ENCODE measurements around the gene C20orf144.
"Not testable (repeated sequence)": the region's sequence is repeated elsewhere in the genome, so short reads cannot be mapped to it uniquely, and the experiment has no call there.

Gene C20orf144

DNA sequence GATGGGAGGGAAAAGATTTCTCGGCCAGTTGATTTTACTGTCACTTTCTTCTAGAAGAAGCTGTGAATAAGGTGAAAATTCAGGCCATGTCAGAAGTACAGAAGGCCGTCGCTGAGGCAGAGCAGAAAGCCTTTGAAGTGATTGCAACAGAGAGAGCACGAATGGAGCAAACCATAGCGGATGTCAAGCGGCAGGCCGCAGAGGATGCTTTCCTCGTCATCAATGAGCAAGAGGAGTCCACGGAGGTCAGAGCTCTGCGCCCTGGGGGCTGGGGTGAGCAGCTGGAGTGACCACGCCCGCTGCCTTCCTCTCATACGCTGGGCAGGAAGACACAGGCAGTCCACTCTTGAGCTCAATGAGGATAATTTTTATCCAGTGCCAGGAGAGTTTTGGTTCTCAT is 21.8 kb upstream of the C20orf144 start:
- Histone ChIP-seq H3K27me3 (ENCODE audit: control insufficient read depth, insufficient read depth, low read length) (no peaks in the 10 kb centered on the region), H3K4me1 (ENCODE audit: control insufficient read depth, insufficient read depth, low read length) (no peaks in the 10 kb centered on the region), H3K9ac (ENCODE audit: low read length) (no peak overlapping the region), H3K36me3 (ENCODE audit: control insufficient read depth, insufficient read depth, low read length) (peaks cover 30% of the 10 kb centered on the region), H3K4me3 (ENCODE audit: low read length) (no peak overlapping the region), H3K27ac (ENCODE audit: low read depth, low read length) (no peak overlapping the region)

DNA sequence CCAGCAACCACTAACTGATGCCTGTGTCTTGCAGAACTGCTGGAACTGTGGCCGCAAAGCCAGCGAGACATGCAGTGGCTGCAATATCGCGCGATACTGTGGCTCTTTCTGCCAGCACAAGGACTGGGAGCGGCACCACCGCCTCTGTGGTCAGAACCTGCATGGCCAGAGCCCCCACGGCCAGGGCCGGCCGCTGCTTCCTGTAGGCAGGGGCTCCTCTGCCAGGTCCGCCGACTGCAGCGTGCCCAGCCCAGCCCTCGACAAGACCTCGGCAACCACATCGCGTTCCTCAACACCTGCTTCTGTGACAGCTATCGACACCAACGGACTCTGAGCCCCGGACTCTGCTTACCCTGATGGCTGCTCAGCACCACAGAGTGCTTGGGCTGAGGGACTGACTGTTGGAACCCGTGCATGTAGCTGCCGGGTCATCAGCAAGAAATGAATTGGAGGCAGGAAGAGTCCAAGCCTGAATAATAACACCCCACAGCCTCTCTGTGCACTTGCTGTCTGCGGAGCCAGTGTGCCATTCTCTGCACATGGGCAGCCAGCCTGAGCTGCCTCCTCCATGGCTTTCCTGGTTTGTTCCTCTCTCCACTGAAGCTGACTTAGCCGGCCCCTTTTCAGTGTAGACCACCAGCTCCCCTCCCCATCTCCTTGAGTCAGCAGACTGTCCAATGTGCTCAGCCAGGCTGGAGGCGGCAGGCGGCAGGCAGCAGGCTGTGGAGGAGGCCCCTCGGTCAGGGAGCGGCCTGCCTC is 17.6 kb upstream of the C20orf144 start:
- H3K27me3 ChIP-seq (ENCODE audit: control insufficient read depth, insufficient read depth, low read length) = no peaks in the 10 kb centered on the region
- no peak overlapping the region for H3K27ac ChIP-seq (ENCODE audit: low read depth, low read length)
- H3K4me3 ChIP-seq (ENCODE audit: low read length) = no peak overlapping the region
- peaks cover 14% of the 10 kb centered on the region for H3K36me3 ChIP-seq (ENCODE audit: control insufficient read depth, insufficient read depth, low read length)
- H3K9ac ChIP-seq (ENCODE audit: low read length) = no peak overlapping the region
- H3K4me1 ChIP-seq (ENCODE audit: control insufficient read depth, insufficient read depth, low read length) = peaks cover 12% of the 10 kb centered on the region

DNA sequence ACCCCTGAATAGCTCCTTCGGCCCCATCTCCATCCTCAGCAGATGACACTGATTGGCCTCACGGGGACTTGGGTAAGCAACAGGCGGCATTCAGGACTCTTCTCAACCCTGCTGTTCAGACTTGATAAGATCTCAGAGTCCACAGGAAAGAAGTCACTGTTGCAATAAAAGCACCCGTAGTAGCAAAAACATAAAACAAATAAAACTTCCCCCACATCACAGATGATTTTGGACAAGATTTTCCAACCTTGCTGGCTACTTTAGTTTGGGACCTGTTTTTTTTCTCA is 17.1 kb upstream of the C20orf144 start:
- Histone ChIP-seq H3K4me1 (ENCODE audit: control insufficient read depth, insufficient read depth, low read length) (peaks cover 13% of the 10 kb centered on the region), H3K4me3 (ENCODE audit: low read length) (no peak overlapping the region), H3K9ac (ENCODE audit: low read length) (no peak overlapping the region), H3K27ac (ENCODE audit: low read depth, low read length) (no peak overlapping the region), H3K36me3 (ENCODE audit: control insufficient read depth, insufficient read depth, low read length) (peaks cover 11% of the 10 kb centered on the region), H3K27me3 (ENCODE audit: control insufficient read depth, insufficient read depth, low read length) (no peaks in the 10 kb centered on the region)

DNA sequence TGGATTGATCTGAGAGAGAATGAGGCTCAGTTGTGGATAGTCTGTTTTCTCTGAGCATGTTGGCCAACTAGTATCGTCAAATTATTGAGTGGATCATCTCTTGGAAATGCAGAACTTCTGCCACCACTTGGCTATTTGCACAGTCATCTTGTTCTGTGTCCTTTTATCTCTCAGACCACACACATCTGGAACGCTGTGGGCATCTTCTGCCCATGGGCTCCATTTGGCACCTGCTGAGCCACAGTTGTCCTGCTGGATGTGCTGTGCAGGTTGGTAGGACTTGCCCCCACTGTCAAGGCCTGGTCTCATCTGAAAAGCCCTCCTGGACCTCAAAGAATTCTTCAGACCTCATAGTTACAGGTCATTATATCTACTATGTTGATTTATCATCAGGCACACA is 16.7 kb upstream of the C20orf144 start:
- H3K4me3 ChIP-seq (ENCODE audit: low read length) = no peak overlapping the region
- peaks cover 13% of the 10 kb centered on the region for H3K4me1 ChIP-seq (ENCODE audit: control insufficient read depth, insufficient read depth, low read length)
- peaks cover 10% of the 10 kb centered on the region for H3K36me3 ChIP-seq (ENCODE audit: control insufficient read depth, insufficient read depth, low read length)
- no peak overlapping the region for H3K9ac ChIP-seq (ENCODE audit: low read length)
- no peaks in the 10 kb centered on the region for H3K27me3 ChIP-seq (ENCODE audit: control insufficient read depth, insufficient read depth, low read length)
- no peak overlapping the region for H3K27ac ChIP-seq (ENCODE audit: low read depth, low read length)

DNA sequence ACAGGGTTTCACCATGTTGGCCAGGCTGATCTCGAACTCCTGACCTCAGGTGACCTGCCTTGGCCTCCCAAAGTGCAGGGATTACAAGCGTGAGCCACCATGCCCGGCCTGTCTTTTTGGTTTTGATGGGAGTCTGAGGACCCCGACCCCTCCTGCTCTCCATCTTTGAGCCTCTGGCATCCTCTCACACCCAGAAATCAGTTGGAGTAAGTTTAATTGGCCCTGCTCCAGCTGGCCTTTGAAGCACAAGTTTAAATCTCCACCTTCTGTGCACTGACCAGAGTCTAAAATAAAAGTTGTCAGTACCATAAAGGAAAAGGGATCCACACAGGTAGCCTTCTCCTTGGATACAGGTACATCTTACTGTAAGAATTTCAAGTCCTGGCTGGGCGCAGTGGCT is 15.9 kb upstream of the C20orf144 start:
- H3K4me3 ChIP-seq (ENCODE audit: low read length) = no peak overlapping the region
- H3K27ac ChIP-seq (ENCODE audit: low read depth, low read length) = no peak overlapping the region
- H3K4me1 ChIP-seq (ENCODE audit: control insufficient read depth, insufficient read depth, low read length) = peaks cover 13% of the 10 kb centered on the region
- H3K36me3 ChIP-seq (ENCODE audit: control insufficient read depth, insufficient read depth, low read length) = peaks cover 10% of the 10 kb centered on the region
- H3K9ac ChIP-seq (ENCODE audit: low read length) = no peak overlapping the region
- H3K27me3 ChIP-seq (ENCODE audit: control insufficient read depth, insufficient read depth, low read length) = no peaks in the 10 kb centered on the region

DNA sequence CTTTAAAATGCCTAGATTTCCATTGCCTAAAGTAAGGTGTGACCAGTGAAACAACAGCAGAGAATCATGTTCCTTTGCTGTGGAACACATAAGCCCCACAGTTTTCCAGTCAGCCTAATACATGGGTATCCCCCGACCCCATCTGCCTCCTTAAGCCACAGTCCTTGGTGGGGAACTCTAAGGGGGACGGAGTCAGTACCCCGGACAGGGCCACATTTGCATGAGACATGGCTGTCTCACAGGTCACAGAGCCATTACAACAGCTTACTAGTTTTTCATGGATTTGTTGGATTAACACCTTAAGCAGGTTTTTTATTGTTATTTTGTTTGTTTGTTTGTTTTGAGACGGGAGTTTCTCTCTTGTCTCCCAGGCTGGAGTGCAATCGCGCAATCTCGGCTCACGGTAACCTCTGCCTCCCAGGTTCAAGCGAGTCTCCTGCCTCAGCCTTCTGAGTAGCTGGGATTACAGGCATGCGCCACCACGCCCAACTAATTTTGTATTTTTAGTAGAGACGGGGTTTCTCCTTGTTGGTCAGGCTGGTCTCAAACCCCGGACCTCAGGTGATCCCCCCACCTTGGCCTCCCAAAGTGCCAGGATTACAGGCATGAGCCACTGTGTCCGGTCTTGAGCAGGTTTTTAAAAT is 15.0 kb upstream of the C20orf144 start:
- not testable (repeated sequence) for H3K9ac ChIP-seq (ENCODE audit: low read length); H3K36me3 ChIP-seq (ENCODE audit: control insufficient read depth, insufficient read depth, low read length); H3K27ac ChIP-seq (ENCODE audit: low read depth, low read length); H3K4me3 ChIP-seq (ENCODE audit: low read length); H3K27me3 ChIP-seq (ENCODE audit: control insufficient read depth, insufficient read depth, low read length)
- peaks cover 13% of the 10 kb centered on the region for H3K4me1 ChIP-seq (ENCODE audit: control insufficient read depth, insufficient read depth, low read length)

DNA sequence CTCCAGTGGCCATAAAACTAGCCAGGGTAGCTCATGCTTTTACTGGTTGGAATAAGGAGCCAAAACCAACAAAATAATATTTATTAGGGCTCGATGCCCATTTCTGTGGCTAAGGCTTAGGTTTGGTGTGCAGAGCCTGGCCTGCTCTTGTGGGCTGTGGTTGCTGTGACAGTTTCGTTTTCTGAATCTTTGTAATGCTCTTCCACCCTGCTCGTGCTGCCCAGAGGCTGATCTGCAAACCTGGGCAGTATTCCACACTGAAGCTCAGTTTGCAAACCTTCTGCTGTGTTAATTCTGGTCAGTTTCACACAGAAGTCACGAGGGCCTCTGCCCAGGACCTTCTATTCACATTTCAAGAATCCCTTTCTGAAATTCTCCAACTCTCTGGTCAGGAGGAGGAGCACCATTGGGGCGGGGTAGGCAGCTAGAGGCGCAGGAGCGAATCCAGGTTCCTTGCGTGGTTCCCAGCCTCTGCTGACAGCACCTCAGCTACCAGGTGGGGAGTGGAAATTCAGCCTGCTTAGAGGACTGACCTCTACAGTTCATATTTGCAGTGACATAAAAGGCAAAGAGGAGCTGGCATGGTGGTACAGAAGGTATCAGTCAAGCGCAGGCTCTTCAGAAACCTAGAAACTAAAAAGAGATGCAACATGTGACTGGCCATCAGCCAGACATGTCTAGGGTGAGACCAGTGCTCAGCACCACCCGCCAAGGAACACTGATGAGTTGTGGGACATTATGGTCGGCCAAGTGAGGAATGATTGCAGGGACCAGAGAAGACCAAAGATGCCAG is 14.3 kb upstream of the C20orf144 start:
- H3K36me3 ChIP-seq (ENCODE audit: control insufficient read depth, insufficient read depth, low read length) = peaks cover 8% of the 10 kb centered on the region
- H3K9ac ChIP-seq (ENCODE audit: low read length) = no peak overlapping the region
- H3K27me3 ChIP-seq (ENCODE audit: control insufficient read depth, insufficient read depth, low read length) = no peaks in the 10 kb centered on the region
- H3K4me1 ChIP-seq (ENCODE audit: control insufficient read depth, insufficient read depth, low read length) = peaks cover 13% of the 10 kb centered on the region
- H3K27ac ChIP-seq (ENCODE audit: low read depth, low read length) = peak overlapping the region; percentile 20
- H3K4me3 ChIP-seq (ENCODE audit: low read length) = no peak overlapping the region

DNA sequence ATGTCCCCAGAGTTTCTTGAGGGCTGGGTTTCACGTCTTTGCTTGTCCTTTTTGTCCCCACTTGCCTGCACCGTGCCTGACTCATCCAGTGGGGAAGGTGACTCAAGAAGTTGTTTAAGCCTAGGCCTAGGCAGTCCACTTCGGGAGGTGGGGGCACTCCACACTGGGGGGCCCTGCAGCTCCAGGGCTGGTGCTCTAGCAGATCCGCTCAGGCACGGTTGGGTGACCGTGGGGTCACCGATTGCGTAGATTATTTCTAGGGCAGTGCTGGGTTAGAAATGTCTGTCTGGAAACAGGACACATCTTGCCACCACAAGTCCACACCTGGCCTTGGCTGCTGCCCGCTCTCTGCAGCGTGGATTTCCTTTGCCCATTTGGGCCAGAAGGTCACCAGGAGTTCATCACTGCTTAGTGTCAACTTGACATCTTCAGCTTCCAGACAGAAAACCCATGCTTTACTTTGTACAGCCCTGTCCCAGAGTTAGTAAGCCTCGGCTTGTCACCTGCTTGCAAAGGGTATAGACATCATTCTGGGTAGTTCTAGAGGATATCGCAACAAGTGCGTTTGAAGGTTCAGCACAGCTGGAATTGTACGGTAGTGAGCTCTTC is 13.6 kb upstream of the C20orf144 start:
- H3K4me1 ChIP-seq (ENCODE audit: control insufficient read depth, insufficient read depth, low read length) = peaks cover 18% of the 10 kb centered on the region
- H3K4me3 ChIP-seq (ENCODE audit: low read length) = no peak overlapping the region
- H3K36me3 ChIP-seq (ENCODE audit: control insufficient read depth, insufficient read depth, low read length) = peaks cover 8% of the 10 kb centered on the region
- H3K27ac ChIP-seq (ENCODE audit: low read depth, low read length) = no peak overlapping the region
- H3K27me3 ChIP-seq (ENCODE audit: control insufficient read depth, insufficient read depth, low read length) = no peaks in the 10 kb centered on the region
- no peak overlapping the region for H3K9ac ChIP-seq (ENCODE audit: low read length)

DNA sequence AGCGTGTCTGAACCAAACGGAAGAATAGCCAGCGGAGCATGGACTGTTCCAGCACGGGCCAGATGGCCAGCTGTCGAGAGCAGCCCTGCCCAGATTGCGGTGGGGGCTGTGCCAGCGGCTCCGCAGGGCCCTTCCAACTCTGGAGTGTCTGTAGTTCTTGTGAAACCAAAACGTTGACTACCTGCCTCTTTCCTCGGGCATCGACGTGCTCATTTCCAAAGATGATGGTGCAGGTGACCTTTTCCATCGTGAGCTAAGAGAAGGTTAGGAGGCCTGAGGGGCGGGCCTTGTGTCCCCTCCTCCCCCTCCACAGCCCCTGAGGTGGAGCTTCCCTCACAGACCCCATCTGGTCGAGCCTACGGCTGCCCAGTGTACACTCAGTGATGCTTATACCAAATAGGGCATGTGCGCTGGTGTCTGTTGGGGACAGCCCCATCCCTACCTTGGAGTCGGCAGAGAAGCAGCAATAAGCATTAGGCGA is 12.9 kb upstream of the C20orf144 start:
- peaks cover 6% of the 10 kb centered on the region for H3K36me3 ChIP-seq (ENCODE audit: control insufficient read depth, insufficient read depth, low read length)
- no peak overlapping the region for H3K4me3 ChIP-seq (ENCODE audit: low read length)
- no peaks in the 10 kb centered on the region for H3K27me3 ChIP-seq (ENCODE audit: control insufficient read depth, insufficient read depth, low read length)
- H3K4me1 ChIP-seq (ENCODE audit: control insufficient read depth, insufficient read depth, low read length) = peaks cover 21% of the 10 kb centered on the region
- no peak overlapping the region for H3K27ac ChIP-seq (ENCODE audit: low read depth, low read length)
- H3K9ac ChIP-seq (ENCODE audit: low read length) = no peak overlapping the region

DNA sequence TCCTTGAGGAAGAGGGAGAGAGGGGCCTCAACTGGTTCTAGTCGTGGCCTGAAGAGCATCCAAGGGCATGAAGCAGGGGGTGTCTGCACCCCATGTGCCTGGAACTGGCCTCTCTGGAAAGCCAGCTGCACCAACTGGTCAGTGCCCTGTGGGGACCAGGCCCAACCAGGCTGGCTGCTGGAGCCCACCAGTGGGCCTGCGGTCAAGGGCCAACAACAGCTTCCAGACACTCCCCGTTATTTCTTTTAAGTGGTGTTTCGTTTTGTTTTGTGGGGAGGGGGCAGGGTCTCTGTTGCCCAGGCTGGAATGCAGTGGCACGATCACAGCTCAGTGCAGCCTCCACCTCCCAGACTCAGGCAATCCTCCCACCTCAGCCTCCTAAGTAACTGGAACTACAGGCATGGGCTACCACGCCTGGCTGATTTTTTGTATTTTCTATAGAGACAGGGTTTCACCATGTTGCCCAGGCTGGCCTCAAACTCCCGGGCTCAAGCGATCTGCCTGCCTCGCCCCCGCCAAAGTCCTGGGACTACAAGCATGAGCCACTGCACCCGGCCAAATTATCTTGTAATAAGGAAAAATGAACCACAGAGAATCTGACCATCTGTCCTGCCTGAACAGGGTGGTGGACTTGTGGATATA is 11.9 kb upstream of the C20orf144 start:
- H3K4me3 ChIP-seq (ENCODE audit: low read length) = no peak overlapping the region
- peaks cover 21% of the 10 kb centered on the region for H3K4me1 ChIP-seq (ENCODE audit: control insufficient read depth, insufficient read depth, low read length)
- no peaks in the 10 kb centered on the region for H3K36me3 ChIP-seq (ENCODE audit: control insufficient read depth, insufficient read depth, low read length)
- no peaks in the 10 kb centered on the region for H3K27me3 ChIP-seq (ENCODE audit: control insufficient read depth, insufficient read depth, low read length)
- no peak overlapping the region for H3K27ac ChIP-seq (ENCODE audit: low read depth, low read length)
- no peak overlapping the region for H3K9ac ChIP-seq (ENCODE audit: low read length)

DNA sequence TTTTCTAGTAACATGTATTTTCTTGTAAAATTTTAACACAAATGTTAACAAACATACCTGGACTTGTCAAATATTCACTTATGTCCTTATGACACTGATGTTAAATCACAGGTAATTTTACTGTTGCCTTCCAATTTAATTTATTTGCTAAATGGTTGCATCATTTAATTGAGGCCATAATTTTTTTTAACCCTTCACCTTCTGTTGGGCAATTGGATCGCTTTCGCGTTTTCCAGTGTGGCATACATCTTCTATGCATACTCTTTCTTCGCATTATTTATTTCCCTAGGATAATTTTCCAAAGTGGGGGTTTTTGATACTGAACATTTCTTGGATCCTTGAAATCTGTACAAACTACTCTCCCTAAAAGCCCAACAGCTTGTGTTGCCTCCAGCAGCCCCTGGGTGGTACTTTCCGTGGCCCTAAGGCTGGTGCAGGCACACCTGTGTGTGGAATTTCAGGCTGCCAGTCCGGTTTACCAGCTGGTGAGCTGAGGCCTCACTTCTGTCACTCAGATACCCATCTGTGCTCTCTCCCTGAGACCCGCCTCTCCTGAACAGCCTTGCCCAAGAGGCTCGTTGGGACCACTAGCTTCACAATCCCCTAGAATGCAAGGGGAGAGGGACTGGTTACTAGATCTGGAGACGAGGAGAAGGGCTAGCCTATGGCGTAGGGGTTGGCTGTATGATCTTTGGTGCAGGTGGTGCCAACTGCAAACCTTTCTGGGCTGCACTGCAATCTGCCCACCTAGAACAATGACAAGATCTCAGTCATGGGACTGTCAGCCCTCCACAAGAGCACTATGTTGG is 11.2 kb upstream of the C20orf144 start:
- Histone ChIP-seq H3K4me3 (ENCODE audit: low read length) (no peak overlapping the region), H3K27me3 (ENCODE audit: control insufficient read depth, insufficient read depth, low read length) (no peaks in the 10 kb centered on the region), H3K27ac (ENCODE audit: low read depth, low read length) (no peak overlapping the region), H3K9ac (ENCODE audit: low read length) (no peak overlapping the region), H3K36me3 (ENCODE audit: control insufficient read depth, insufficient read depth, low read length) (no peaks in the 10 kb centered on the region), H3K4me1 (ENCODE audit: control insufficient read depth, insufficient read depth, low read length) (peaks cover 21% of the 10 kb centered on the region)
